NT2/D1 (cell line): Measurements from ENCODE around the gene PMP22.

Experiments
- SUZ12 ChIP-seq: IDR thresholded peaks from 2 replicates; pipeline ENCODE4 v1.6.1; 2011; ENCODE audit not compliant: insufficient read length, insufficient read depth; ENCODE audit errors: extremely low read depth
- YY1 ChIP-seq: IDR thresholded peaks from 2 replicates; pipeline ENCODE4 v1.6.1; 2011; ENCODE audit not compliant: insufficient read length, insufficient read depth
- ZNF274 ChIP-seq: IDR thresholded peaks from 2 replicates; pipeline ENCODE4 v1.6.1; 2011; ENCODE audit warnings: mild to moderate bottlenecking, low read depth, low read length

- TF ChIP-seq ZNF274: no peak
- no peak for TF ChIP-seq YY1
- no peak for TF ChIP-seq SUZ12
Observed at GRCh38 chr17:15301845-15302244, 36.7 kb upstream of the PMP22 start.
